Measurements from ENCODE around the gene PRIM2. TPM values are rescaled to one million over a fixed set of nuclear protein-coding genes. Genes with fewer than 3 reads are reported as not detected.

Gene PRIM2
- total and polyA plus RNA-seq, 2 of the 8 experiments (the other 6 are each of a cell fraction or from before 2014, with no cell fraction given) = 20.8 to 46.8 TPM

DNA sequence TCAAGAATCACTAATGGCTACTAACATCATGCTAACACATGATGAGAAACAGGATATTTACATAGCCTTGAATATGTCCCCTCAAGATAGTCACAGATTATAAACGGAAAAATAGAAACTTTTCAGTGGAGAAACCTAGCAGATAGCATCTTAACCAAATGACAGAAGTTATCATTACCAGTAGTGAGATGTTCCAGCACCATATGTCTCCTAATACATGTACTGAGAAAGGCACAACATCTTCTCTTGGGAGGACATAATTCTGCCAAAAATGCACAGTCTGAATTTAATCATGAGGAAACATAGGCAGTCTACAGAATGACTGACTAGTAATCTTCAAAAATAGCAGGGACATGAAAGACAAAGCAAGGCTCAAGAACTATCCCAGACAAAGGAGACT lies 19.9 kb upstream of the PRIM2 start:
- Histone ChIP-seq H3K4me1 (replicated peaks in 1 of 4; ENCODE audit: control insufficient read depth in 3 of 4, insufficient read depth in 4 of 4, low read length in 3 of 4) (no peaks in the 10 kb centered on the region), H4K8ac (ENCODE audit: extremely low read depth, insufficient read depth, low read length) (no peak overlapping the region), H3K79me2 (ENCODE audit: control insufficient read depth in 1 of 2, insufficient read depth in 2 of 2, low read length in 2 of 2) (no peaks in the 10 kb centered on the region), H3K27ac (ENCODE audit: low read depth, low read length) (no peak overlapping the region), H3K27me3 (replicated peaks in 1 of 4; ENCODE audit: control insufficient read depth in 3 of 4, extremely low read depth in 1 of 4, insufficient read depth in 3 of 4, low read length in 3 of 4) (no peaks in the 10 kb centered on the region), H4K91ac (replicated peaks; ENCODE audit: insufficient read length, low read length) (no peak overlapping the region), H3K4me2 (ENCODE audit: insufficient read depth in 1 of 2, low read depth in 2 of 2, low read length in 2 of 2) (no peak overlapping the region), H2BK120ac (replicated peaks; ENCODE audit: low read depth, low read length) (no peak overlapping the region), H3K18ac (ENCODE audit: extremely low read depth, low read length) (no peak overlapping the region), H2AK5ac (ENCODE audit: low read depth, low read length) (no peak overlapping the region), H3K4me3 (ENCODE audit: extremely low read depth in 1 of 4, insufficient read depth in 2 of 4, low read depth in 3 of 4, low read length in 4 of 4) (no peak overlapping the region), H3K4ac (replicated peaks; ENCODE audit: insufficient read length, low read depth, low read length) (no peak overlapping the region), H3K36me3 (ENCODE audit: control insufficient read depth in 2 of 4, insufficient read depth in 4 of 4, low read length in 3 of 4) (no peaks in the 10 kb centered on the region), H3K9me3 (ENCODE audit: insufficient read depth in 2 of 2, low read depth in 1 of 2, low read length in 1 of 2) (no peaks in the 10 kb centered on the region), H2BK12ac (ENCODE audit: low read depth, low read length) (no peak overlapping the region), H3K9ac (replicated peaks in 1 of 4; ENCODE audit: extremely low read depth in 1 of 4, low read depth in 3 of 4, low read length in 3 of 4) (no peak overlapping the region), H4K20me1 (replicated peaks in 1 of 2; ENCODE audit: control insufficient read depth in 1 of 2, insufficient read depth in 2 of 2, low read length in 2 of 2) (no peaks in the 10 kb centered on the region), H4K5ac (ENCODE audit: insufficient read length, low read depth, low read length) (no peak overlapping the region), H2AFZ (ENCODE audit: low read length) (no peak overlapping the region), H2BK15ac (ENCODE audit: low read length) (no peak overlapping the region), H3K14ac (ENCODE audit: insufficient read length) (no peak overlapping the region), H3K56ac (replicated peaks; ENCODE audit: insufficient read length, low read depth, low read length) (no peak overlapping the region), H2BK20ac (ENCODE audit: low read length) (no peak overlapping the region), H3K23me2 (ENCODE audit: low read depth, low read length) (no peaks in the 10 kb centered on the region; the same call in 1 of the 2 replicates), H2BK5ac (ENCODE audit: low read depth, low read length) (no peak overlapping the region), H3K23ac (ENCODE audit: insufficient read length) (no peak overlapping the region), H3K79me1 (ENCODE audit: low read depth, low read length) (no peaks in the 10 kb centered on the region)
- 83% methylated on average over 1 of the region's 1 CpG; no CpG with 5 or more reads in 1 of the 2 experiments for WGBS, 2 experiments (ENCODE audit: extremely low coverage in 1 of 2, insufficient coverage in 1 of 2, insufficient read length in 1 of 2, insufficient replicate concordance in 2 of 2, low coverage in 1 of 2, low lambda C conversion rate in 2 of 2, missing lambda C conversion rate in 1 of 2)
- FAIRE-seq (no peak), DNase-seq (ENCODE audit: low read depth in 1 of 2, low spot score in 2 of 2) (no peak)
- CTCF ChIA-PET (ENCODE audit: partially characterized antibody) = no interaction called here
- POLR2A ChIA-PET (ENCODE audit: partially characterized antibody) = no interaction called here
- TF ChIP-seq POLR2AphosphoS5 (IDR thresholded peaks at IDR 0.05; ENCODE audit: low read depth, low read length) (no peak), KDM1A (IDR thresholded peaks at IDR 0.05; ENCODE audit: borderline replicate concordance, low read length) (no peak)

Data from H1 (cell line).